Testis (tissue), 2 donors: ENCODE measurements around the gene WBP11.

Experiments
- POLR2A ChIP-seq: fragments of 450-650 bp; IDR thresholded peaks from one replicate; pipeline ENCODE4 v1.6.1; 2017; ENCODE audit warnings: antibody characterized with exemption, mild to moderate bottlenecking, moderate library complexity
- TF ChIP-seq, protein P1 (sequence below), 3 experiments: fragments of 450-650 bp in 2 of 3; fragments of 200-600 bp in 1 of 3; sonication (generic) in 1 of 3; IDR thresholded peaks; one replicate each; pipeline ENCODE4 v1.5.1; 2016 to 2019; ENCODE audit warnings: antibody characterized with exemption in 3 of 3, mild to moderate bottlenecking in 2 of 3, moderate library complexity in 1 of 3

DNA sequence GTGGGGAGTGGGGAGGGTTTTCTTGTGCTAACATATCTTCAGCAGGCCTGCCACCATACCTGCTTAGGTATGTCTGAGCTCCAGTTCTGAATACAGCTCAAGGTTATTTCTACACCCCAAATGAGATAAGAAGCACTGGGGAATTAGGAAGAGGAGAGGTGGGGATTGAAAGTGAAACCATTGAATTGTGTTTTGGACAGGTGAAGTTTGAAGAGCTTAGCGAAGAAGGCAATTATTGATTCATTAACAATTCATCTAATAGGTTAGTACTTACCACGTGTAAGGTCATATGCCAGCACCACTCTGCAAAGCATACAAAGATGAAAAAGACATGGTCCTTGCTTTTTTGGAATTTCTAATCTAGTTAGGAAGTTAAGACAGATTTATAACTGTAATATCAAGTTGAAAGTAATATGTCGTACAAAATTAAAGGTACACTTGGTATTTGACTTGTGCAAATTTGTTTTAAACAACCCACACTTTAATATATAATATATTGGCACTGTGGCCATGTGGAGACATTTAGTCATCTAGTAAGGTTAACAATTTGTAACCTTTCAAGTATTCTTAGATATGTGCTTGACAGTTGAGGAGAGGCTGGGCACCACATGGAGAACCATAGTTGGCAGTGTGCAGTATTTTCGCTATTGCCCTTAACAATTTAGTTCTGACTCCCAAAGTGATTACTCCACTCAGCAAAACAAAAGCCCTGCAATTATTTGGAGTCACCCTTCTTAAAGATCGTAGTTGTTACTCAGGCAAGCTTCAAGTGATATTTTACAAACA, 7.1 kb upstream of the WBP11 start:
- TF ChIP-seq, protein P1, sequence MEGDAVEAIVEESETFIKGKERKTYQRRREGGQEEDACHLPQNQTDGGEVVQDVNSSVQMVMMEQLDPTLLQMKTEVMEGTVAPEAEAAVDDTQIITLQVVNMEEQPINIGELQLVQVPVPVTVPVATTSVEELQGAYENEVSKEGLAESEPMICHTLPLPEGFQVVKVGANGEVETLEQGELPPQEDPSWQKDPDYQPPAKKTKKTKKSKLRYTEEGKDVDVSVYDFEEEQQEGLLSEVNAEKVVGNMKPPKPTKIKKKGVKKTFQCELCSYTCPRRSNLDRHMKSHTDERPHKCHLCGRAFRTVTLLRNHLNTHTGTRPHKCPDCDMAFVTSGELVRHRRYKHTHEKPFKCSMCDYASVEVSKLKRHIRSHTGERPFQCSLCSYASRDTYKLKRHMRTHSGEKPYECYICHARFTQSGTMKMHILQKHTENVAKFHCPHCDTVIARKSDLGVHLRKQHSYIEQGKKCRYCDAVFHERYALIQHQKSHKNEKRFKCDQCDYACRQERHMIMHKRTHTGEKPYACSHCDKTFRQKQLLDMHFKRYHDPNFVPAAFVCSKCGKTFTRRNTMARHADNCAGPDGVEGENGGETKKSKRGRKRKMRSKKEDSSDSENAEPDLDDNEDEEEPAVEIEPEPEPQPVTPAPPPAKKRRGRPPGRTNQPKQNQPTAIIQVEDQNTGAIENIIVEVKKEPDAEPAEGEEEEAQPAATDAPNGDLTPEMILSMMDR (IDR thresholded peaks at IDR 0.05) = no peak
- no peak for TF ChIP-seq POLR2A
